SK-N-SH treated with all-trans-retinoic acid at 6 μM for 48 hours (cell line): ENCODE results near the gene TMEM40.

ENCODE experiments used
- ESRRG ChIP-seq: fragments of 250-450 bp; sonication (Bioruptor Pico); IDR thresholded peaks from 2 replicates; pipeline ENCODE4 v1.6.1; 2021; ENCODE audit warnings: mild to moderate bottlenecking
- ISL1 ChIP-seq: fragments of 250-450 bp; sonication (Bioruptor Pico); IDR thresholded peaks from 2 replicates; pipeline ENCODE4 v2.1.2; 2022; ENCODE audit warnings: mild to moderate bottlenecking, moderate library complexity
- PATZ1 ChIP-seq: fragments of 250-450 bp; sonication (Bioruptor Pico); IDR thresholded peaks from 2 replicates; pipeline ENCODE4 v1.8.0; 2020; ENCODE audit warnings: mild to moderate bottlenecking, moderate library complexity, borderline replicate concordance
- ZFP30 ChIP-seq: fragments of 450-650 bp; formaldehyde crosslinking; IDR thresholded peaks from 2 replicates; pipeline ENCODE4 v1.5.0; 2022; ENCODE audit warnings: mild to moderate bottlenecking, moderate library complexity
- ZNF8 ChIP-seq: fragments of 450-650 bp; formaldehyde crosslinking; IDR thresholded peaks from 2 replicates; pipeline ENCODE4 v1.5.0; 2020; ENCODE audit warnings: mild to moderate bottlenecking, moderate library complexity

GRCh38 chr3:12791430-12791829, 32.4 kb upstream of the TMEM40 start:
- TF ChIP-seq PATZ1 (no peak), ZFP30 (CRISPR knock-in tag) (no peak), ISL1 (no peak), ZNF8 (CRISPR knock-in tag) (no peak), ESRRG (no peak)
